H1 (cell line): ENCODE measurements around the gene FNDC3A. TPM values are rescaled to one million over a fixed set of nuclear protein-coding genes. Genes with fewer than 3 reads are reported as not detected.

ENCODE experiments used
- CHD2 ChIP-seq: IDR thresholded peaks from 2 replicates; pipeline ENCODE4 v1.6.1; 2012; ENCODE audit warnings: low read length, improper control_type of control experiment
- CREB1 ChIP-seq: IDR thresholded peaks from 2 replicates; pipeline ENCODE4 v1.6.1; 2012; ENCODE audit warnings: inconsistent platforms
- KDM4A ChIP-seq: IDR thresholded peaks from one replicate; pipeline ENCODE4 v1.7.1; 2012; ENCODE audit warnings: low read depth, mild to moderate bottlenecking, moderate library complexity, low read length, inconsistent platforms; ENCODE audit not compliant: severe bottlenecking
- POLR2A ChIP-seq, 2 experiments: IDR thresholded peaks; 1 replicate in 1 of 2; 2 replicates in 1 of 2; pipeline ENCODE4 v1.6.1; 2011; ENCODE audit warnings: low read depth in 2 of 2, low read length in 2 of 2, mild to moderate bottlenecking in 2 of 2; ENCODE audit errors: control extremely low read depth in 1 of 2
- polyA plus RNA-seq, 7 experiments: library from polyadenylated mRNA; depleted of rRNA in 3 of 7; stranded (reverse) in 5 of 7; unstranded in 2 of 7; fragments of >200 nt in 5 of 7; fragments of 200-250 nt in 2 of 7; gene quantifications; 1 replicate in 5 of 7; 2 replicates in 1 of 7; 4 replicates in 1 of 7; pipeline versions ENCODE4 v1.2.1 to v1.2.3, GENCODE V29; 2011 to 2013; ENCODE audit warnings: missing spikeins in 2 of 7, mixed read lengths in 2 of 7
- total RNA-seq: library from RNA; stranded (reverse); fragmentation: NEBNext Ultra II Directional; extraction: Animal tissue kit (Norgen Biotek cat#: 25700); gene quantifications from 2 replicates; pipeline ENCODE4 v1.2.1, GENCODE V29; 2021
- TF ChIP-seq, protein P1 (sequence below): IDR thresholded peaks from 2 replicates; pipeline ENCODE4 v1.6.1; 2012; ENCODE audit warnings: inconsistent platforms

Gene FNDC3A
- total and polyA plus RNA-seq, 2 of the 8 experiments (the other 6 are each of a cell fraction or from before 2014, with no cell fraction given): 14.6 to 26.0 TPM

DNA sequence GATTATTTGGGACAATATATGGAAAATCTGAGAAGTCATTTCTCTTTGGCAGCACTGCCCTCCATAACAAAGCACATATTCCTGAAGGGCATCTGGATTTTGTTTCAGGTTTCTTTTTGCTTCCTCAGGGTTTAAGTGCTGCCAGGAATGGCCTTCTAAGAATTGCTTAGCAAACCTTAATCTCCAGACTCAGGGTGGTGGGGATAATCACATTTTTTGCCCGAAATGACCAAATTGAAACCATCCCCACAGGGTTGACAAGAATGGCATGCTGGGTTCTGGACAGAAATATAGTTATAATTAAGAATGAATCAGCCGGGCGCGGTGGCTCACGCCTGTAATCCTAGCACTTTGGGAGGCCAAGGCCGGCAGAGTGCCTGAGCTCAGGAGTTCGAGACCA, 265.6 kb downstream of the FNDC3A start (continued):
- TF ChIP-seq, protein P1, sequence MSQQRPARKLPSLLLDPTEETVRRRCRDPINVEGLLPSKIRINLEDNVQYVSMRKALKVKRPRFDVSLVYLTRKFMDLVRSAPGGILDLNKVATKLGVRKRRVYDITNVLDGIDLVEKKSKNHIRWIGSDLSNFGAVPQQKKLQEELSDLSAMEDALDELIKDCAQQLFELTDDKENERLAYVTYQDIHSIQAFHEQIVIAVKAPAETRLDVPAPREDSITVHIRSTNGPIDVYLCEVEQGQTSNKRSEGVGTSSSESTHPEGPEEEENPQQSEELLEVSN: no peak
- TF ChIP-seq KDM4A: no peak
- no peak for TF ChIP-seq CHD2
- no peak for TF ChIP-seq POLR2A (IDR thresholded peaks at IDR 0.05; ENCODE audit: control extremely low read depth in 1 of 2, low read depth in 2 of 2, low read length in 2 of 2)
- TF ChIP-seq CREB1: no peak
